ENCODE data around the gene ABCA8.
"Not testable (repeated sequence)": the region's sequence is repeated elsewhere in the genome, so short reads cannot be mapped to it uniquely, and the experiment has no call there.

Gene ABCA8

GRCh38 chr17:68832109-68832802, 122.9 kb downstream of the ABCA8 start:
- Mint-ChIP-seq H3K4me1 (ENCODE audit: low read depth) (no peaks in the 10 kb centered on the region), H3K36me3 (ENCODE audit: low read depth) (no peaks in the 10 kb centered on the region), H3K4me3 (no peak overlapping the region), H3K27me3 (peaks cover 5% of the 10 kb centered on the region), H3K9me3 (no peaks in the 10 kb centered on the region), H3K27ac (no peak overlapping the region)

GRCh38 chr17:68831170-68831569, 124.0 kb downstream of the ABCA8 start:
- Mint-ChIP-seq H3K4me3 (no peak overlapping the region), H3K27ac (no peak overlapping the region), H3K4me1 (ENCODE audit: low read depth) (no peaks in the 10 kb centered on the region), H3K27me3 (peaks cover 5% of the 10 kb centered on the region), H3K9me3 (no peaks in the 10 kb centered on the region), H3K36me3 (ENCODE audit: low read depth) (no peaks in the 10 kb centered on the region)

GRCh38 chr17:68830313-68830712, 124.9 kb downstream of the ABCA8 start:
- no peaks in the 10 kb centered on the region for H3K36me3 Mint-ChIP-seq (ENCODE audit: low read depth)
- H3K4me3 Mint-ChIP-seq = no peak overlapping the region
- H3K9me3 Mint-ChIP-seq = no peaks in the 10 kb centered on the region
- no peaks in the 10 kb centered on the region for H3K4me1 Mint-ChIP-seq (ENCODE audit: low read depth)
- no peak overlapping the region for H3K27ac Mint-ChIP-seq
- peaks cover 5% of the 10 kb centered on the region for H3K27me3 Mint-ChIP-seq

GRCh38 chr17:68829211-68829610, 126.0 kb downstream of the ABCA8 start:
- Mint-ChIP-seq H3K4me1 (ENCODE audit: low read depth) (no peaks in the 10 kb centered on the region), H3K36me3 (ENCODE audit: low read depth) (no peaks in the 10 kb centered on the region), H3K9me3 (no peaks in the 10 kb centered on the region), H3K4me3 (no peak overlapping the region), H3K27me3 (peaks cover 5% of the 10 kb centered on the region), H3K27ac (no peak overlapping the region)

GRCh38 chr17:68824707-68825106, 130.5 kb downstream of the ABCA8 start:
- H3K4me3 Mint-ChIP-seq = no peak overlapping the region
- H3K27ac Mint-ChIP-seq = no peak overlapping the region
- H3K27me3 Mint-ChIP-seq = peaks cover 5% of the 10 kb centered on the region
- no peaks in the 10 kb centered on the region for H3K4me1 Mint-ChIP-seq (ENCODE audit: low read depth)
- H3K9me3 Mint-ChIP-seq = no peaks in the 10 kb centered on the region
- no peaks in the 10 kb centered on the region for H3K36me3 Mint-ChIP-seq (ENCODE audit: low read depth)

- not testable (repeated sequence) for H3K4me3 Mint-ChIP-seq; H3K9me3 Mint-ChIP-seq; H3K36me3 Mint-ChIP-seq (ENCODE audit: low read depth); H3K27ac Mint-ChIP-seq; H3K4me1 Mint-ChIP-seq (ENCODE audit: low read depth); H3K27me3 Mint-ChIP-seq
Observed at GRCh38 chr17:68824185-68824584, 131.0 kb downstream of the ABCA8 start.

GRCh38 chr17:68822719-68823289, 132.4 kb downstream of the ABCA8 start:
- Mint-ChIP-seq H3K36me3 (ENCODE audit: low read depth) (no peaks in the 10 kb centered on the region), H3K9me3 (no peaks in the 10 kb centered on the region), H3K27me3 (peaks cover 6% of the 10 kb centered on the region), H3K27ac (no peak overlapping the region), H3K4me3 (no peak overlapping the region), H3K4me1 (ENCODE audit: low read depth) (no peaks in the 10 kb centered on the region)

- Mint-ChIP-seq H3K4me1 (ENCODE audit: low read depth) (no peaks in the 10 kb centered on the region), H3K27me3 (peaks cover 6% of the 10 kb centered on the region), H3K36me3 (ENCODE audit: low read depth) (no peaks in the 10 kb centered on the region), H3K27ac (no peak overlapping the region), H3K4me3 (no peak overlapping the region), H3K9me3 (no peaks in the 10 kb centered on the region)
Observed at GRCh38 chr17:68821860-68822696, 133.1 kb downstream of the ABCA8 start.

GRCh38 chr17:68820825-68821481, 134.2 kb downstream of the ABCA8 start:
- Mint-ChIP-seq H3K27me3 (peaks cover 6% of the 10 kb centered on the region), H3K27ac (no peak overlapping the region), H3K4me1 (ENCODE audit: low read depth) (no peaks in the 10 kb centered on the region), H3K4me3 (no peak overlapping the region), H3K9me3 (no peaks in the 10 kb centered on the region), H3K36me3 (ENCODE audit: low read depth) (no peaks in the 10 kb centered on the region)

- H3K36me3 Mint-ChIP-seq (ENCODE audit: low read depth) = no peaks in the 10 kb centered on the region
- no peaks in the 10 kb centered on the region for H3K9me3 Mint-ChIP-seq
- peaks cover 6% of the 10 kb centered on the region for H3K27me3 Mint-ChIP-seq
- H3K4me1 Mint-ChIP-seq (ENCODE audit: low read depth) = no peaks in the 10 kb centered on the region
- no peak overlapping the region for H3K4me3 Mint-ChIP-seq
- H3K27ac Mint-ChIP-seq = no peak overlapping the region
Observed at GRCh38 chr17:68820476-68820824, 134.7 kb downstream of the ABCA8 start.

GRCh38 chr17:68819465-68819864, 135.7 kb downstream of the ABCA8 start:
- Mint-ChIP-seq H3K27ac (no peak overlapping the region), H3K27me3 (peaks cover 6% of the 10 kb centered on the region), H3K4me3 (no peak overlapping the region), H3K36me3 (ENCODE audit: low read depth) (no peaks in the 10 kb centered on the region), H3K9me3 (no peaks in the 10 kb centered on the region), H3K4me1 (ENCODE audit: low read depth) (no peaks in the 10 kb centered on the region)

Measured in stimulated activated naive CD8-positive, alpha-beta T cell treated with anti-CD3 and anti-CD28 coated beads, Interleukin-15, Interleukin-2, amounts not matched to agents 100 ng/mL and 50 ng/mL, for 24 hours (primary cell).